Nephron progenitor cell (in vitro differentiated cells): ENCODE data around the gene RHBDD2.

Source experiments
- DNase-seq: peaks from one replicate; pipeline ENCODE4 v3.0.0; 2021
- H3K27ac Mint-ChIP-seq: 2 replicates; pipeline ENCODE4 v1.8.0; 2021; ENCODE audit warnings: mild to moderate bottlenecking, moderate library complexity, mixed read lengths
- H3K27me3 Mint-ChIP-seq: 2 replicates; pipeline ENCODE4 v1.8.0; 2021; ENCODE audit warnings: mild to moderate bottlenecking, low read depth, mixed read lengths; ENCODE audit not compliant: poor library complexity
- H3K36me3 Mint-ChIP-seq: 2 replicates; pipeline ENCODE4 v1.8.0; 2021; ENCODE audit warnings: low read depth, mixed read lengths
- H3K4me1 Mint-ChIP-seq: 2 replicates; pipeline ENCODE4 v1.8.0; 2021; ENCODE audit warnings: mixed read lengths
- H3K4me3 Mint-ChIP-seq: 2 replicates; pipeline ENCODE4 v1.8.0; 2021; ENCODE audit warnings: mild to moderate bottlenecking, moderate library complexity, mixed read lengths
- H3K9me3 Mint-ChIP-seq: 2 replicates; pipeline ENCODE4 v1.8.0; 2021; ENCODE audit warnings: mild to moderate bottlenecking, moderate library complexity, mixed read lengths
- TF ChIP-seq, protein P1 (sequence below): fragments of 200-600 bp; sonication (generic); IDR thresholded peaks from 2 replicates; pipeline ENCODE4 v1.5.0; 2021; ENCODE audit warnings: antibody characterized with exemption

Gene RHBDD2

GRCh38 chr7:75925717-75926435, 47.0 kb downstream of the RHBDD2 start:
- H3K4me3 Mint-ChIP-seq: no peak overlapping the region

GRCh38 chr7:75928568-75928914, 49.7 kb downstream of the RHBDD2 start:
- peaks cover 35% of the 10 kb centered on the region for H3K36me3 Mint-ChIP-seq
- TF ChIP-seq, protein P1, sequence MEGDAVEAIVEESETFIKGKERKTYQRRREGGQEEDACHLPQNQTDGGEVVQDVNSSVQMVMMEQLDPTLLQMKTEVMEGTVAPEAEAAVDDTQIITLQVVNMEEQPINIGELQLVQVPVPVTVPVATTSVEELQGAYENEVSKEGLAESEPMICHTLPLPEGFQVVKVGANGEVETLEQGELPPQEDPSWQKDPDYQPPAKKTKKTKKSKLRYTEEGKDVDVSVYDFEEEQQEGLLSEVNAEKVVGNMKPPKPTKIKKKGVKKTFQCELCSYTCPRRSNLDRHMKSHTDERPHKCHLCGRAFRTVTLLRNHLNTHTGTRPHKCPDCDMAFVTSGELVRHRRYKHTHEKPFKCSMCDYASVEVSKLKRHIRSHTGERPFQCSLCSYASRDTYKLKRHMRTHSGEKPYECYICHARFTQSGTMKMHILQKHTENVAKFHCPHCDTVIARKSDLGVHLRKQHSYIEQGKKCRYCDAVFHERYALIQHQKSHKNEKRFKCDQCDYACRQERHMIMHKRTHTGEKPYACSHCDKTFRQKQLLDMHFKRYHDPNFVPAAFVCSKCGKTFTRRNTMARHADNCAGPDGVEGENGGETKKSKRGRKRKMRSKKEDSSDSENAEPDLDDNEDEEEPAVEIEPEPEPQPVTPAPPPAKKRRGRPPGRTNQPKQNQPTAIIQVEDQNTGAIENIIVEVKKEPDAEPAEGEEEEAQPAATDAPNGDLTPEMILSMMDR: no peak
- H3K27me3 Mint-ChIP-seq: peaks cover 2% of the 10 kb centered on the region

More at GRCh38 chr7:75925717-75926435, 47.0 kb downstream of the RHBDD2 start:
- no peaks in the 10 kb centered on the region for H3K27me3 Mint-ChIP-seq
- TF ChIP-seq, protein P1: no peak
- peaks cover 25% of the 10 kb centered on the region for H3K4me1 Mint-ChIP-seq
- H3K27ac Mint-ChIP-seq: peak overlapping the region; percentile 80
- H3K36me3 Mint-ChIP-seq: peaks cover 31% of the 10 kb centered on the region
- no peak for DNase-seq
- H3K9me3 Mint-ChIP-seq: peaks cover 6% of the 10 kb centered on the region

GRCh38 chr7:75931680-75932079, 52.8 kb downstream of the RHBDD2 start:
- peaks cover 6% of the 10 kb centered on the region for H3K4me1 Mint-ChIP-seq

More at GRCh38 chr7:75928568-75928914, 49.7 kb downstream of the RHBDD2 start:
- DNase-seq: no peak
- Mint-ChIP-seq H3K4me3 (no peak overlapping the region), H3K27ac (peak overlapping the region; percentile 85), H3K9me3 (peaks cover 16% of the 10 kb centered on the region), H3K4me1 (peaks cover 6% of the 10 kb centered on the region)

GRCh38 chr7:75937958-75938786, 59.3 kb downstream of the RHBDD2 start:
- H3K36me3 Mint-ChIP-seq: peaks cover 29% of the 10 kb centered on the region
- no peak for DNase-seq
- TF ChIP-seq, protein P1: no peak
- H3K4me3 Mint-ChIP-seq: no peak overlapping the region
- peaks cover 7% of the 10 kb centered on the region for H3K4me1 Mint-ChIP-seq
- peak overlapping the region; percentile 77 for H3K27ac Mint-ChIP-seq
- no peaks in the 10 kb centered on the region for H3K27me3 Mint-ChIP-seq
- H3K9me3 Mint-ChIP-seq: peaks cover 9% of the 10 kb centered on the region

More at GRCh38 chr7:75931680-75932079, 52.8 kb downstream of the RHBDD2 start:
- Mint-ChIP-seq H3K36me3 (peaks cover 41% of the 10 kb centered on the region), H3K4me3 (no peak overlapping the region), H3K27ac (peak overlapping the region; percentile 96), H3K9me3 (peaks cover 25% of the 10 kb centered on the region), H3K27me3 (peaks cover 2% of the 10 kb centered on the region)
- TF ChIP-seq, protein P1: no peak
- no peak for DNase-seq
